ENCODE data around the gene OTX2. TPM values are rescaled to one million over a fixed set of nuclear protein-coding genes. Genes with fewer than 3 reads are reported as not detected.

The OTX2 gene
- total and polyA plus RNA-seq, 11 donors: not detected

- intact Hi-C loops (cut with DNase I): no loop called here
- 61 to 64% (median 62%) methylated on average over 6 of the region's 6 CpGs for WGBS, 4 donors
- DNase-seq (no peak), ATAC-seq (no peak)
- Histone ChIP-seq H3K4me3 (no peak overlapping the region), H3K9me3 (no peaks in the 10 kb centered on the region), H3K27ac (no peak overlapping the region), H3K36me3 (no peaks in the 10 kb centered on the region), H3K4me1 (no peaks in the 10 kb centered on the region), H3K27me3 (peaks cover 0 to 31% (median 4%) of the 10 kb centered on the region in 9 donors)
- TF ChIP-seq POLR2A (IDR thresholded peaks at IDR 0.05) (no peak), CTCF (IDR thresholded peaks at IDR 0.05) (no peak)
These were observed 29.9 kb upstream of the OTX2 start for GRCh38 chr14:56840221-56840620.

- Histone ChIP-seq H3K27me3 (peaks cover 0 to 25% (median 0%) of the 10 kb centered on the region in 9 donors), H3K4me3 (no peak overlapping the region), H3K4me1 (no peaks in the 10 kb centered on the region), H3K27ac (no peak overlapping the region), H3K9me3 (no peaks in the 10 kb centered on the region), H3K36me3 (no peaks in the 10 kb centered on the region)
- 88 to 93% (median 91%) methylated on average over 4 of the region's 4 CpGs for WGBS, 4 donors
- ATAC-seq (no peak), DNase-seq (no peak)
- TF ChIP-seq CTCF (IDR thresholded peaks at IDR 0.05) (no peak), POLR2A (IDR thresholded peaks at IDR 0.05) (no peak)
- intact Hi-C loops (cut with DNase I): no loop called here
These were observed 18.9 kb upstream of the OTX2 start for GRCh38 chr14:56829151-56829550.

GRCh38 chr14:56826214-56826613 is 15.9 kb upstream of the OTX2 start:
- Histone ChIP-seq H3K4me3 (no peak overlapping the region), H3K27me3 (peaks cover 0 to 32% (median 12%) of the 10 kb centered on the region in 9 donors), H3K4me1 (no peaks in the 10 kb centered on the region), H3K27ac (no peak overlapping the region), H3K9me3 (no peaks in the 10 kb centered on the region), H3K36me3 (no peaks in the 10 kb centered on the region)
- DNase-seq: no peak
- intact Hi-C loops (cut with DNase I): no loop called here
- no peak for ATAC-seq
- WGBS, 4 donors: 73 to 79% (median 77%) methylated on average over 4 of the region's 4 CpGs
- TF ChIP-seq POLR2A (IDR thresholded peaks at IDR 0.05): no peak
- no peak for TF ChIP-seq CTCF (IDR thresholded peaks at IDR 0.05)

DNA sequence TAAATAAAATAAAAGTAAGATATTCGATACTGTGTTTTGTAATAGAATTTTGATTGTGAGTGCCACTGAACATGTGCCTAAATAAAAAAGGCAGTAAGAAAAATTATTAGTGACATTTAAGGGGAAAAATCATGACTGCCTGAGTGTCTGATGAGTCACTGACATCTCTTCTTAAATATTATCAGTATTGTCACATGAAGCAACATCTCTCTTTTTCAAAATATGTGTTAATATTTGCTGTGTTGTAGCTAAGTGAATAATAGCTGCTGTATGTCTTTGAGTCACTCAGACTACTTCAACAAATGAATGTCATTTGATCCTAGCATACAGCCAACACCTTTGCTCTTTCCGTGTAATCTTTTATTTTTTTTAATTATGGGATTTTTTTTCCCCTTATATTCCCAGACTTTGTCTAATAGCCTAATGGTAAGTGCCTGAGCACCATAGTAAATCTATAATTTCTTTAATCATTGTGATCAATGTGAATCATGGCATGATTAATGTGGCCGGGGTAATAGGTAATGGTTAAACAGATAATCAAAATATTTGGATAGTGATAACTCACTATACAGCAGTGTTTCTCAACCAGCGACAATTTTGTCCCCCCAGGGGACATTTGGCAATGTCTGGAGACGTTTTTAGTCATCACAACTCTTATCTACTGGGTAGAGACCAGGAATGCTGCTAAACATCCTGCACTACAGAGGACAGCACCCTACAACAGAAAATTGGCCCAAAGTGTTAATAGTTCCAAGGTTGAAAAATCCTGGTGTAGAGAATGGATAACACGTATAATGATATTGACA is 11.7 kb upstream of the OTX2 start:
- Histone ChIP-seq H3K36me3 (no peaks in the 10 kb centered on the region), H3K4me3 (no peak overlapping the region), H3K27ac (no peak overlapping the region), H3K9me3 (no peaks in the 10 kb centered on the region), H3K27me3 (peaks cover 9 to 67% (median 39%) of the 10 kb centered on the region in 9 donors), H3K4me1 (no peaks in the 10 kb centered on the region)
- 42 to 46% (median 43%) methylated on average over 6 of the region's 6 CpGs for WGBS, 4 donors
- ATAC-seq (no peak), DNase-seq (no peak)
- TF ChIP-seq POLR2A (IDR thresholded peaks at IDR 0.05) (no peak), CTCF (IDR thresholded peaks at IDR 0.05) (no peak)
- intact Hi-C loops (cut with DNase I): no loop called here
